Neural progenitor cell (in vitro differentiated cells): ENCODE data around the gene MICALL2. TPM values are rescaled to one million over a fixed set of nuclear protein-coding genes. Genes with fewer than 3 reads are reported as not detected.

Experiments
- DNase-seq: peaks from one replicate; pipeline ENCODE4 v3.0.0-alpha.2; 2016; ENCODE audit warnings: low spot score
- H2AFZ ChIP-seq: fragments of 200-600 bp; sonication (generic); replicated peaks from 2 replicates; pipeline ENCODE4 v1.6.1; 2016; ENCODE audit warnings: antibody characterized with exemption
- H3F3A ChIP-seq: fragments of 200-600 bp; sonication (generic); 2 replicates; pipeline ENCODE4 v1.6.1; 2016; ENCODE audit warnings: antibody characterized with exemption, low read depth
- H3K27ac ChIP-seq: fragments of 200-600 bp; sonication (generic); 2 replicates; pipeline ENCODE4 v1.5.1; 2016; ENCODE audit warnings: mild to moderate bottlenecking
- H3K27me3 ChIP-seq: fragments of 200-600 bp; sonication (generic); 2 replicates; pipeline ENCODE4 v1.6.1; 2016; ENCODE audit warnings: mild to moderate bottlenecking, moderate library complexity
- H3K36me3 ChIP-seq: fragments of 200-600 bp; sonication (generic); 2 replicates; pipeline ENCODE4 v1.5.1; 2016
- H3K4me1 ChIP-seq: fragments of 200-600 bp; sonication (generic); 2 replicates; pipeline ENCODE4 v1.6.1; 2016; ENCODE audit warnings: mixed run types
- H3K4me2 ChIP-seq: fragments of 200-600 bp; sonication (generic); 2 replicates; pipeline ENCODE4 v1.6.1; 2016
- H3K4me3 ChIP-seq: fragments of 200-600 bp; sonication (generic); 2 replicates; pipeline ENCODE4 v1.5.1; 2016
- H3K79me2 ChIP-seq: fragments of 200-600 bp; sonication (generic); 2 replicates; pipeline ENCODE4 v1.6.1; 2016; ENCODE audit warnings: low read depth
- H3K9ac ChIP-seq: fragments of 200-600 bp; sonication (generic); 2 replicates; pipeline ENCODE4 v1.6.1; 2016
- H3K9me3 ChIP-seq: fragments of 200-600 bp; sonication (generic); 2 replicates; pipeline ENCODE4 v1.5.1; 2016; ENCODE audit warnings: low read depth
- H4K20me1 ChIP-seq: fragments of 200-600 bp; sonication (generic); 2 replicates; pipeline ENCODE4 v1.6.1; 2016; ENCODE audit warnings: low read depth
- H3K27ac Mint-ChIP-seq: 3 replicates; pipeline ENCODE4 v1.8.0; 2021; ENCODE audit warnings: mixed read lengths
- H3K27me3 Mint-ChIP-seq: 2 replicates; pipeline ENCODE4 v1.8.0; 2022; ENCODE audit warnings: low read depth, mild to moderate bottlenecking, inconsistent platforms, moderate library complexity, mixed read lengths; ENCODE audit not compliant: insufficient read depth
- H3K36me3 Mint-ChIP-seq: 3 replicates; pipeline ENCODE4 v1.8.0; 2021; ENCODE audit warnings: mixed read lengths
- H3K4me1 Mint-ChIP-seq: 3 replicates; pipeline ENCODE4 v1.8.0; 2021; ENCODE audit warnings: mixed read lengths
- H3K4me3 Mint-ChIP-seq: 3 replicates; pipeline ENCODE4 v1.8.0; 2021; ENCODE audit warnings: mild to moderate bottlenecking, moderate library complexity, mixed read lengths
- H3K9me3 Mint-ChIP-seq: 3 replicates; pipeline ENCODE4 v1.8.0; 2020; ENCODE audit warnings: mixed read lengths
- EZH2 ChIP-seq: fragments of 200-600 bp; sonication (generic); IDR thresholded peaks from 2 replicates; pipeline ENCODE4 v1.6.1; 2017; ENCODE audit warnings: antibody characterized with exemption, mild to moderate bottlenecking, moderate library complexity
- EZH2phosphoT487 ChIP-seq: fragments of 200-600 bp; sonication (generic); IDR thresholded peaks from 2 replicates; pipeline ENCODE4 v1.6.1; 2017; ENCODE audit warnings: antibody characterized with exemption
- total RNA-seq: library from RNA; depleted of rRNA; stranded (reverse); fragments of >200 nt; gene quantifications from 2 replicates; pipeline ENCODE4 v1.2.3, GENCODE V29; 2015; ENCODE audit warnings: low replicate concordance
- TF ChIP-seq, protein P1 (sequence below): fragments of 200-600 bp; sonication (generic); IDR thresholded peaks from 2 replicates; pipeline ENCODE4 v1.5.1; 2017; ENCODE audit warnings: antibody characterized with exemption, mild to moderate bottlenecking

The MICALL2 gene
- total RNA-seq, 1 donor from 2014 or later = 6.0 TPM

DNA sequence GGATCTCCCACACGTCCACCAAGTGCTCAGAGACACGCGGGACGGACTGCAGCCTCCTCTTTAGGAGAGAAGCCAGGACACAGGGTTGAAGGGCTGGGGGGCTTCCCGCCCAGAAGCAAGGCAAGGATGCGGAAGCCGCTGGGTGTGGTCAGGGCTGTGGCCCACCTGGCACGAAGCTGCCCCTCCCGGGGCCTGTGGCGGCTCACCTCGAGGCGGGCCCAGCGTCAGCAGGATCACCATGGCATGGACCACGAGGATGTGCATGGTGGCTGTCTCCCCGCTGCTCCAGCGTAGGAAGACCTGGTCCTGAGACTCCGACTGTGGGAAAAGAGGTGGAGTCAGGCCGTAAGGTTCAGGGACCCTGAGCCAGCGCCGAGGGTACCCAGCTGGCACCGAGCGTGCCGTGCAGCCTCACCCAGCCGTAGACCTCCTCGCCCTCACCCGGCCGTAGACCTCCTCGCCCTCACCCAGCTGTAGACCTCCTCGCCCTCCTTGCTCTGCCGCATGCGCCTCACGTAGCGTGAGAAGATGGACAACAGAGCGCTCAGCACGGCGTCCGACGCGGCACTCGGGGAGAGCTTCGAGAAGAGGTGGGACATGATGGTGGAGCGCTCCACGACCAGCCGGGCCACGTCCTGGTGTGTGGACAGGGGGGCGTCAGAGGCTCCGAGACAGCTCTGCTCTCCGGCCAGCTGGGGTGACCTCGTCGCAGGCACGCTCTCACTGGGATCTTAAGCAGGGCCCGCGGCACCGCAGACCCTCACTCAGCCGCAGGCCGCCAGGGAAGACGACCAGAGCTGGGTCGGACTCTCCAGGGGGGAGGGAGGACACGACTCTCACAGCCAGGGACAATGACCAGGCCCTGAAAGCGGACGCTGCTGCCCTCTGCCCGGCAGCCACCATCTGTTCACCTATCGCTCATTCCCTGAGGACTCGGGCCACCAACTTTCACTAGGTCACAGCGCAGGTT lies 24.6 kb upstream of the MICALL2 start:
- peaks cover 4% of the 10 kb centered on the region for H3K27me3 Mint-ChIP-seq
- H3K9ac ChIP-seq = no peak overlapping the region
- no peaks in the 10 kb centered on the region for H3K4me1 ChIP-seq
- no peaks in the 10 kb centered on the region for H3K79me2 ChIP-seq
- H3K27me3 ChIP-seq = no peaks in the 10 kb centered on the region
- no peaks in the 10 kb centered on the region for H3K9me3 ChIP-seq
- no peak overlapping the region for H3K27ac ChIP-seq
- peaks cover 6% of the 10 kb centered on the region for H3K36me3 Mint-ChIP-seq
- no peaks in the 10 kb centered on the region for H3K4me1 Mint-ChIP-seq
- H4K20me1 ChIP-seq = no peaks in the 10 kb centered on the region
- H2AFZ ChIP-seq = no peak overlapping the region
- no peaks in the 10 kb centered on the region for H3K9me3 Mint-ChIP-seq
- H3K27ac Mint-ChIP-seq = no peak overlapping the region
- no peaks in the 10 kb centered on the region for H3F3A ChIP-seq
- H3K4me3 Mint-ChIP-seq = no peak overlapping the region
- TF ChIP-seq EZH2phosphoT487 = no peak
- TF ChIP-seq, protein P1, sequence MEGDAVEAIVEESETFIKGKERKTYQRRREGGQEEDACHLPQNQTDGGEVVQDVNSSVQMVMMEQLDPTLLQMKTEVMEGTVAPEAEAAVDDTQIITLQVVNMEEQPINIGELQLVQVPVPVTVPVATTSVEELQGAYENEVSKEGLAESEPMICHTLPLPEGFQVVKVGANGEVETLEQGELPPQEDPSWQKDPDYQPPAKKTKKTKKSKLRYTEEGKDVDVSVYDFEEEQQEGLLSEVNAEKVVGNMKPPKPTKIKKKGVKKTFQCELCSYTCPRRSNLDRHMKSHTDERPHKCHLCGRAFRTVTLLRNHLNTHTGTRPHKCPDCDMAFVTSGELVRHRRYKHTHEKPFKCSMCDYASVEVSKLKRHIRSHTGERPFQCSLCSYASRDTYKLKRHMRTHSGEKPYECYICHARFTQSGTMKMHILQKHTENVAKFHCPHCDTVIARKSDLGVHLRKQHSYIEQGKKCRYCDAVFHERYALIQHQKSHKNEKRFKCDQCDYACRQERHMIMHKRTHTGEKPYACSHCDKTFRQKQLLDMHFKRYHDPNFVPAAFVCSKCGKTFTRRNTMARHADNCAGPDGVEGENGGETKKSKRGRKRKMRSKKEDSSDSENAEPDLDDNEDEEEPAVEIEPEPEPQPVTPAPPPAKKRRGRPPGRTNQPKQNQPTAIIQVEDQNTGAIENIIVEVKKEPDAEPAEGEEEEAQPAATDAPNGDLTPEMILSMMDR = no peak
- no peak for TF ChIP-seq EZH2
- no peak for DNase-seq
- no peak overlapping the region for H3K4me2 ChIP-seq
- no peak overlapping the region for H3K4me3 ChIP-seq
- H3K36me3 ChIP-seq = no peaks in the 10 kb centered on the region

DNA sequence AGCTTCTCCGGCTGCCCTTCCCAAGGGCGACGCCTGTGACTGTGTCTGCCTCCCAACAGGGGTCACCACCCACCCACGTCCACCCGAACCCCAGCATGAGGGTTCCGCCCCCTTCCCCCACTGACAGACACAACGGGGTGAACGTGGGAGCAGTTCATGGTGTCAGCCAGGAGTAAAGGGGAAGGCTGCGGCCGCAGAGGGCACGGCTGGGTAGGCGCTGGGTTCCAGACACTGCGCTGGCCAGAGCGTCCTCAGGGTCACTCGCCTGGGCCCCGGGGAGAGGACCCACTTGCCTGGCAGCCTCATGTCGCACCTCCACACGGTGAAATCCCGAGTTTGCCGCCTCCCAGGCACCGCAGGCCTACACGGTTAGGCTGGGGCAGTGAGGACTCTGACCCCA lies 23.8 kb upstream of the MICALL2 start:
- H3K4me3 Mint-ChIP-seq = no peak overlapping the region
- DNase-seq = no peak
- H3K9me3 Mint-ChIP-seq = no peaks in the 10 kb centered on the region
- no peak overlapping the region for H3K27ac Mint-ChIP-seq
- Histone ChIP-seq H3K27ac (no peak overlapping the region), H3K4me2 (no peak overlapping the region), H4K20me1 (no peaks in the 10 kb centered on the region), H3K9me3 (no peaks in the 10 kb centered on the region), H3K79me2 (no peaks in the 10 kb centered on the region), H2AFZ (no peak overlapping the region), H3F3A (no peaks in the 10 kb centered on the region), H3K4me1 (no peaks in the 10 kb centered on the region), H3K4me3 (no peak overlapping the region), H3K27me3 (no peaks in the 10 kb centered on the region), H3K9ac (no peak overlapping the region), H3K36me3 (no peaks in the 10 kb centered on the region)
- no peaks in the 10 kb centered on the region for H3K4me1 Mint-ChIP-seq
- peaks cover 3% of the 10 kb centered on the region for H3K36me3 Mint-ChIP-seq
- TF ChIP-seq EZH2 (no peak), EZH2phosphoT487 (no peak)
- TF ChIP-seq, protein P1 = no peak
- H3K27me3 Mint-ChIP-seq = no peaks in the 10 kb centered on the region

DNA sequence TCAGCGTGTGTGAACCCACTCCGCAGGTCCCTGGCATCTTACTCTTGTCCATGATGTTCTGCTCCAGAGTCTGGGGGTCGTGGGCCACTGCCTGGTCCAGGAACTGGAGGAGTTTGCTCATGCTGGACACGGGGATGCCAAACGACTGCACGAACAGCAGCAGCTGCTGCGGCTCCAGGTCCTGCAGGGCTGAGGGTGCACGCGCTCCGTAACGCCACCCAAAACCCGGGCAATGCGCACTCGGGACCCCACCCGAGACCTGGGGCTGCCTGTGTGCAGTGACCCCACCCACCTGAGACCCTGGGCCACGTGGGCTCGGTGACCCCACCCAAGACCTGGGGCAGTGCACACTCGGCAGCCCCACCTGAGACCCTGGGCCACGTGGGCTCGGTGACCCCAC lies 22.0 kb upstream of the MICALL2 start:
- no peak overlapping the region for H3K27ac Mint-ChIP-seq
- no peaks in the 10 kb centered on the region for H3K9me3 Mint-ChIP-seq
- no peaks in the 10 kb centered on the region for H3K36me3 ChIP-seq
- no peak for DNase-seq
- no peak overlapping the region for H2AFZ ChIP-seq
- no peak overlapping the region for H3K4me3 Mint-ChIP-seq
- H3K4me1 ChIP-seq = no peaks in the 10 kb centered on the region
- H3K79me2 ChIP-seq = no peaks in the 10 kb centered on the region
- H3K27me3 ChIP-seq = no peaks in the 10 kb centered on the region
- H3K4me2 ChIP-seq = no peak overlapping the region
- no peaks in the 10 kb centered on the region for H3K4me1 Mint-ChIP-seq
- no peaks in the 10 kb centered on the region for H3K27me3 Mint-ChIP-seq
- TF ChIP-seq, protein P1 = no peak
- TF ChIP-seq EZH2 = no peak
- no peak for TF ChIP-seq EZH2phosphoT487
- no peaks in the 10 kb centered on the region for H4K20me1 ChIP-seq
- H3K36me3 Mint-ChIP-seq = peaks cover 3% of the 10 kb centered on the region
- H3K27ac ChIP-seq = no peak overlapping the region
- no peaks in the 10 kb centered on the region for H3F3A ChIP-seq
- H3K9ac ChIP-seq = no peak overlapping the region
- no peaks in the 10 kb centered on the region for H3K9me3 ChIP-seq
- no peak overlapping the region for H3K4me3 ChIP-seq
